GM18505 (cell line): ENCODE results near the gene HLA-DOA.

ENCODE experiments used
- ATAC-seq: cut with Tn5 transposase; IDR thresholded peaks from one replicate; pipeline ENCODE4 v1.9.1; 2021; ENCODE audit not compliant: unreplicated experiment
- POLR2A ChIP-seq: IDR thresholded peaks from 4 replicates; pipeline ENCODE4 v1.6.1; 2011; ENCODE audit warnings: borderline replicate concordance; ENCODE audit not compliant: insufficient read depth, insufficient read length; ENCODE audit errors: extremely low read depth

Gene HLA-DOA

GRCh38 chr6:33023536-33023935 lies 14.1 kb upstream of the HLA-DOA start:
- no peak for TF ChIP-seq POLR2A
- ATAC-seq = no peak

DNA sequence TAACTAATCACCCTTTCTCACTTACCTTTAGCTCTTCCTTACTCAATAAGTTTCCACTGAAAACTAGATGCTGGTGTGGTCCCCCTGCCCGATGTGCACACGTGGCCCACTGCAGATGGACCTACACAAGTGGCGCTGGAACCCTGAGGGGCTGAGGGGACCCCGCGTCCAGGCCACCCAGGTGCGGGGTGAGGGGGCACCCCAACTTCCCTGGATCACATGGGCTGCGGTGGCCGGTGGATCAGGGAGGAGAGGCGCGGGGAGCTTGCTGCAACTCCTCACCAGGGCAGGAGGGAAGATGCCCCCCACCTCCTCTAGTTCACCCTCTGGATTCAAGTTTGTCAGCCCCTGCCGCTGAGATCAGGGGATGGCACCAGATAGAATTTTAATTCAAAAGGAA lies 12.5 kb upstream of the HLA-DOA start:
- ATAC-seq = no peak
- no peak for TF ChIP-seq POLR2A

DNA sequence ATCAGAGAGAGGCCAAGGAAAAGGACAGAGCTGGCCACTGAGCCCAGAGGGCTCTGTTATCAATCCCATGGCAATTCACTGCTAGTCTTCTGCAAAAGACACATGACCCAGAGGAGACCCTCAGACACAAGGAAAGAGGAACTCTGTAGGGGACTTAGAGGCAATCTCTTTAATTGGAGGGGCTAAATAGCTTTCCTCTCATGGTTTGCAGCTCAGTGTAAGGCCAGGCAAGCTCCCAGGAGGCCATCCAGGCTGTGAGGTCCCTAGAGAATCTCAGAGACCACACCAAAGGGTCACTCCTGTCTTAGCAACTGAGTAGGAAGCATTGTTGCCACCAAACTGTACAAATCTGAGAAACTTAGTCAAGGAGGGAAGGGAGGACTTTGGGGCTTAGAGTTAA lies 10.0 kb upstream of the HLA-DOA start:
- ATAC-seq = no peak
- TF ChIP-seq POLR2A = no peak

GRCh38 chr6:33018904-33019303 lies 9.5 kb upstream of the HLA-DOA start:
- TF ChIP-seq POLR2A = no peak
- peak; percentile 70 for ATAC-seq

DNA sequence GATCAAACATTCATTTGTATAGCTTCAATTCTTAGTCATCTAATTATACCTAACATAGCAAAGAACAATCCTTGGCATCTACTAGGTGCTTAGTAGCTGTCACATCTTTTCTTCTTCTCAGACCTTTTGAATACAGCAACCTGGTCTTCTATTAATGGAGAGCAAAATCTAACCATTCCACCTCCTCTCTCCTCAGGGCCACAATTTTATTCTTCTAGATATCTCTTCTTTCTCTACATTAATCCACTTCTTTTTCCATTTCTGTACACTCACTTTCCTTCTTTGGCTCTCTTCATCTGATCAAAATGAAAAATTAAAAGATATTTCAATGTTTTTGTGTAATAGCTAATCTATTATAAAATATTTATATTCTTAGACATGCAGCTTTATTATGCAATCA lies 9.0 kb upstream of the HLA-DOA start:
- ATAC-seq = no peak
- TF ChIP-seq POLR2A = no peak

GRCh38 chr6:33017694-33018353 lies 8.4 kb upstream of the HLA-DOA start:
- no peak for ATAC-seq
- TF ChIP-seq POLR2A = no peak

- ATAC-seq = no peak
- no peak for TF ChIP-seq POLR2A
Measured at GRCh38 chr6:33017018-33017417, 7.6 kb upstream of the HLA-DOA start.

- no peak for ATAC-seq
- TF ChIP-seq POLR2A = no peak
Measured at GRCh38 chr6:33015798-33016197, 6.4 kb upstream of the HLA-DOA start.

GRCh38 chr6:33014841-33015634 lies 5.6 kb upstream of the HLA-DOA start:
- no peak for TF ChIP-seq POLR2A
- no peak for ATAC-seq

DNA sequence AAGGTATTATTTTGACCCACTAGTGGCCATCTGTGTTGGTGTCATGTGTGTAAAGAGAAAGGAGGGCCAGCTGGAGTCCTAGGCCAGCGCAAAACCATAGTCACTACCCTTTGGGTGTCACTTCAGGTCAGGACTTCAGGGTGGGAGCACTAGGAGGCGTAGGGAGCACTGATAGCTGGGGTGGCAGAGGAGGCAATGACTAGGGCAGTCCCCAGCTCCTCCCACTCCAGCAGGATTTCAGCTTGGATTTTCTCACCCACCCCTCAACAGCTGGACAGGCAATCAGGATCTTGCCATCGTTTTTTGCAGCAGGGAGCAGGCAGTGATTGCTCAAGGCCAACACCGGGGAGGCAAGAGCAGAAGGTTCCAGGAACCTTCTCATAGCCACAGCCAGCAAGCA lies 4.2 kb upstream of the HLA-DOA start:
- TF ChIP-seq POLR2A = no peak
- ATAC-seq = no peak

DNA sequence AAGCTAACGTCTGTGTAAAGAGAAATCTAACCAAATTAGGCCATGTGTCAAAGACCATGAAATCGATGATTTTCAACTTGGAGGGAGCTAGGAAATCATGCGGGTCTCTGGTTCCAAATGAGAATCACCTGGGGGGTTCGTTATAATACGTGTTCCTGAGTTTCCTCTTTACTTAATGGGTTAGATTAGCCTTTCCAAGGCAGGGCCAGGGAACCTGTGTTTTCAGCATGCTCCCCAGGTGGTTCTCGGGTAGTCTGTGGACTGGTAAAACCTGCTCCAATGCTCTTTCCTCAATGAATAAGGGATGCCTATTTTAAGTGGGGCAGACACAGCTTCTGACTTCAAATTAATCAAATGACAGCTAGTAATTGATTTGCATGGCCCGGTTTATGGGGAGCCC lies 965 bp upstream of the HLA-DOA start:
- no peak for TF ChIP-seq POLR2A
- ATAC-seq = no peak

DNA sequence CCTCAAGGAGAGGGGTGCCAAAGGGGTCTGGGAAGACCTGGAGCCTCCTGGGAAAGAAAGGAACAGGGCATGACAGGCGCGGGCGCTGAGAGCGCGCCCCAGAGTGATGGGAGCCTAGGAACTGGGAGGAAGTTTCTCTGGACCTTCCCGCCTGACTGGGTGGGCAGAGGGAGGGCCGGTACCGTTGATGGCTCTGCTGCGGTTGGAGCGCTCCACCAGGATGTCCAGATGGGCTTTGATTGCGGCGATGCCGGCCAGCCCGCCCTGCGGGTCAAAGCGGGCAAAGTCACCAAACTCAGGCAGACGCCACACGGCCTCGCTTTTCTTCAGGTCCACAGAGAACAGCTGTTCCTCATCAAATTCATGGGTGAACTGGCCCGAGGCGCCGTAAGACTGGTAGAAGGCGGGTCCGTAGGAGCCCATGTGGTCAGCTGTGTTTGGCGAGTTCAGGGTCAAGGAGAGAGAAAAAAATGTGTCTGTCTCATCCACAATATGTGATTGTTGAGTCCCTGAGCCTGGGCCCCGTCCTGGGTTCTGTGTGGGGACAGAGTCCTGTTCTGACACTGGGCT lies 1.5 kb downstream of the HLA-DOA start:
- TF ChIP-seq POLR2A = no peak
- no peak for ATAC-seq

DNA sequence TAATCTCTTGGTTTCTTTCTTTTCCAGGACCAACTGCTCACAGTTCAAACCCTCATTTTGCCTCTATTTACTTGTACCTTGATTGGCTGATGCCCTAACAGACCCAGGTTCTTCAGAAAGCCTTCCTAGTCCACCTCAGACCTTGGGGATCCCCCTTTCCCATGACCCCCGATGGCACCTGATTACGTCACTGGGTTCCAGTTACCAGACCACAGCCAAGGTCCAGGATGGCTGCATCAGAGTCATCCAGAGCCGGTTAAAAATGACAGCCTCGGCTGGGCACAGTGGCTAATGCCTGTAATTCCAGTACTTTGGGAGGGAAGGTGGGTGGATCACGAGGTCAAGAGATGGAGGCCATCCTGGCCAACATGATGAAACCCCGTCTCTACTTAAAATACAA lies 4.5 kb downstream of the HLA-DOA start:
- ATAC-seq = no peak
- TF ChIP-seq POLR2A = no peak

DNA sequence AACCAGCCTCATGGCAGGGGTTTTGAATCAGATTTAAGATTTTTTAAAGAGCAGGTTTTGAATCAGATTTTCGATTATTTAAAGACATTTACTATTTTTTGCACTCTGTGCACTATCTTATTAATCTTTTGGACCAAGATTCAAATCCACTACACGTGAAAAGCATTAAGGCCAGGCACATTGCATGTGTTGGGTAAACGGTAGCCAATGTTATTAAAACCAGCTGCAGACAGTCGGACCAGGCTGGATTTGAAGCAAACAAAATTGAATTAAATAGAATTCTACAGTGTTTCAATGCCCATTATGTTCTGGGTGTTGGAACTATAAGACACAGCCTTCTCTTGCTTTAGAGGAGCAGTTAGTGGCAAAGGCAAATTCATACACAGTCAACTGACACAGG lies 7.7 kb downstream of the HLA-DOA start:
- TF ChIP-seq POLR2A = no peak
- ATAC-seq = no peak
